Liver (tissue), 9 donors: ENCODE measurements around the gene IL24. TPM values are rescaled to one million over a fixed set of nuclear protein-coding genes. Genes with fewer than 3 reads are reported as not detected.
A peak's percentile ranks its signal among the peaks of the same experiment; 100 is the strongest.

Source experiments
- DNase-seq: peaks from one replicate; pipeline ENCODE4 v3.0.0-alpha.2; 2017; ENCODE audit warnings: low spot score
- H3K27ac ChIP-seq, 2 donors: one replicate each; pipeline ENCODE4 v1.7.0; 2013; ENCODE audit warnings: inconsistent platforms in 2 of 2, low read length in 2 of 2, control low read depth in 1 of 2, low read depth in 1 of 2, mild to moderate bottlenecking in 1 of 2
- H3K27me3 ChIP-seq, 4 donors: one replicate each; pipeline versions ENCODE4 v1.6.1 to v1.7.0; 2013; ENCODE audit warnings: low read length in 3 of 4, inconsistent platforms in 1 of 4, mild to moderate bottlenecking in 1 of 4, moderate library complexity in 1 of 4; ENCODE audit not compliant: control insufficient read depth in 4 of 4, insufficient read depth in 4 of 4
- H3K36me3 ChIP-seq, 4 donors: one replicate each; pipeline versions ENCODE4 v1.6.1 to v1.7.0; 2013; ENCODE audit warnings: low read length in 3 of 4, mild to moderate bottlenecking in 3 of 4, low read depth in 1 of 4, moderate library complexity in 1 of 4; ENCODE audit not compliant: control insufficient read depth in 4 of 4, insufficient read depth in 3 of 4
- H3K4me1 ChIP-seq, 4 donors: one replicate each; pipeline versions ENCODE4 v1.6.1 to v1.7.0; 2013; ENCODE audit warnings: low read length in 3 of 4, mild to moderate bottlenecking in 3 of 4, moderate library complexity in 1 of 4; ENCODE audit not compliant: control insufficient read depth in 4 of 4, insufficient read depth in 4 of 4
- H3K4me3 ChIP-seq, 3 donors: one replicate each; pipeline versions ENCODE4 v1.6.1 to v1.7.0; 2013; ENCODE audit warnings: low read length in 3 of 3, control low read depth in 1 of 3, low read depth in 1 of 3, mild to moderate bottlenecking in 1 of 3
- H3K9ac ChIP-seq, 2 donors: one replicate each; pipeline ENCODE4 v1.7.0; 2013; ENCODE audit warnings: low read length in 2 of 2, mild to moderate bottlenecking in 2 of 2, moderate library complexity in 2 of 2, control low read depth in 1 of 2, low read depth in 1 of 2
- H3K9me3 ChIP-seq, 4 donors: one replicate each; pipeline versions ENCODE4 v1.6.1 to v1.7.0; 2013; ENCODE audit warnings: low read length in 3 of 4; ENCODE audit not compliant: control insufficient read depth in 4 of 4
- CTCF ChIP-seq: fragments of 150-350 bp; IDR thresholded peaks from 2 replicates; pipeline ENCODE4 v1.5.1; 2017; ENCODE audit warnings: improper control_type of control experiment, low read depth, low read length; ENCODE audit not compliant: missing input control
- FOXA2 ChIP-seq: IDR thresholded peaks from 2 replicates; pipeline ENCODE4 v1.6.1; 2016; ENCODE audit warnings: antibody characterized with exemption
- GABPA ChIP-seq, 2 donors: IDR thresholded peaks in 1 of 2; conservative IDR thresholded peaks in 1 of 2; 2 replicates each; pipeline ENCODE4 v1.6.1; 2016; ENCODE audit warnings: antibody characterized with exemption in 2 of 2, mild to moderate bottlenecking in 1 of 2, moderate library complexity in 1 of 2
- HNF4A ChIP-seq, 2 donors: conservative IDR thresholded peaks; 2 replicates each; pipeline ENCODE4 v1.6.1; 2016; ENCODE audit warnings: antibody characterized with exemption in 2 of 2, mild to moderate bottlenecking in 2 of 2
- HNF4G ChIP-seq: IDR thresholded peaks from 2 replicates; pipeline ENCODE4 v1.6.1; 2016; ENCODE audit warnings: antibody characterized with exemption
- JUND ChIP-seq, 2 donors: IDR thresholded peaks; 2 replicates each; pipeline ENCODE4 v1.6.1; 2016; ENCODE audit warnings: antibody characterized with exemption in 2 of 2
- NR2F2 ChIP-seq: IDR thresholded peaks from 2 replicates; pipeline ENCODE4 v1.6.1; 2016; ENCODE audit warnings: antibody characterized with exemption
- RAD21 ChIP-seq, 2 donors: IDR thresholded peaks; 2 replicates each; pipeline ENCODE4 v1.6.1; 2016; ENCODE audit warnings: antibody characterized with exemption in 2 of 2, mild to moderate bottlenecking in 2 of 2
- RXRA ChIP-seq, 2 donors: IDR thresholded peaks; 2 replicates each; pipeline ENCODE4 v1.6.1; 2017 to 2018; ENCODE audit warnings: antibody characterized with exemption in 2 of 2, mild to moderate bottlenecking in 1 of 2
- SP1 ChIP-seq: IDR thresholded peaks from 2 replicates; pipeline ENCODE4 v1.6.1; 2018; ENCODE audit warnings: antibody characterized with exemption, mild to moderate bottlenecking
- TAF1 ChIP-seq: conservative IDR thresholded peaks from 2 replicates; pipeline ENCODE4 v1.6.1; 2016; ENCODE audit warnings: antibody characterized with exemption, mild to moderate bottlenecking
- YY1 ChIP-seq: IDR thresholded peaks from 2 replicates; pipeline ENCODE4 v1.6.1; 2016; ENCODE audit warnings: antibody characterized with exemption, mild to moderate bottlenecking
- WGBS: extraction: QIAGEN DNeasy Blood & Tissue Kit; methylation state at CpG from one replicate; pipeline ENCODE4 v1.1.7; 2013; 5-methylcytosine and 5-hydroxymethylcytosine counted together
- polyA plus RNA-seq, 2 donors: library from polyadenylated mRNA; stranded (reverse) in 1 of 2; unstranded in 1 of 2; fragments of 200-250 nt in 1 of 2; fragments of >200 nt in 1 of 2; fragmentation: Nextera tagmentation in 1 of 2; extraction: Ambion mirVana in 1 of 2; gene quantifications; one replicate each; pipeline versions ENCODE4 v1.2.1 to v1.2.3, GENCODE V29; 2013 to 2015
- total RNA-seq, 2 donors: library from RNA; depleted of rRNA; stranded (reverse); fragments of >200 nt; gene quantifications; one replicate each; pipeline ENCODE4 v1.2.3, GENCODE V29; 2014
- TF ChIP-seq, protein P1 (sequence below): IDR thresholded peaks from 2 replicates; pipeline ENCODE4 v1.6.1; 2016; ENCODE audit warnings: antibody characterized with exemption
- TF ChIP-seq, protein P2 (sequence below): IDR thresholded peaks from 2 replicates; pipeline ENCODE4 v1.6.1; 2016; ENCODE audit warnings: antibody characterized with exemption
- TF ChIP-seq, protein P3 (sequence below): IDR thresholded peaks from 2 replicates; pipeline ENCODE4 v1.6.1; 2016; ENCODE audit warnings: antibody characterized with exemption, mild to moderate bottlenecking
- donor health status: healthy.
- donor health status: healthy.
- donor health status: healthy.
- donor health status: healthy.
- donor health status: healthy.

IL24 gene
- total and polyA plus RNA-seq, 4 donors: 0.13 TPM; not detected in 3

DNA sequence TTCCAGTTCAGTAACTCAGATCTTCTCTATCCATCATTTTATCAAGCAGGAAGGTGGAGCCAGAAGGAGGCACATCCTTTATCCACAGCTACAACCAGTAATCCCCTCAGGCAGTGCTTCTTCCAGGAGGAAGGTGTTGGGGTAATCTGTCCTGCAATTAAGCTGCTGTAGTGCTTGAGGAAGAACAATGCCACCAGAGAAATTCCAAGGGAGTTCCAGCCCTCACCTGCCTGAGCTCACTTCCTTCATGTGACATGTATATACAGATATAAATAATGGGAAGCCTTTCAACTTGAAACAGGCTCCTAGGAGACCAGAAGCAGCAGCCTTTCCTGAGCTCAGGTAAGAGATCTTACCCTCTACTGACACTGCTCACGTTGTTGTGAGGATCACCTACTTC is 34.0 kb upstream of the IL24 start:
- no peak for DNase-seq
- Histone ChIP-seq H3K9me3 (no peaks in the 10 kb centered on the region), H3K4me1 (peaks cover 0 to 8% (median 4%) of the 10 kb centered on the region in 4 donors), H3K9ac (no peak overlapping the region), H3K36me3 (no peaks in the 10 kb centered on the region), H3K4me3 (no peak overlapping the region), H3K27me3 (peaks cover 0 to 3% (median 0%) of the 10 kb centered on the region in 4 donors), H3K27ac (no peak overlapping the region)
- 47% methylated on average over 1 of the region's 1 CpG for whole genome bisulfite sequencing
- no peak for TF ChIP-seq FOXA2
- TF ChIP-seq, protein P1, sequence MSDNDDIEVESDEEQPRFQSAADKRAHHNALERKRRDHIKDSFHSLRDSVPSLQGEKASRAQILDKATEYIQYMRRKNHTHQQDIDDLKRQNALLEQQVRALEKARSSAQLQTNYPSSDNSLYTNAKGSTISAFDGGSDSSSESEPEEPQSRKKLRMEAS: no peak
- TF ChIP-seq YY1: no peak
- no peak for TF ChIP-seq TAF1
- TF ChIP-seq, protein P2, sequence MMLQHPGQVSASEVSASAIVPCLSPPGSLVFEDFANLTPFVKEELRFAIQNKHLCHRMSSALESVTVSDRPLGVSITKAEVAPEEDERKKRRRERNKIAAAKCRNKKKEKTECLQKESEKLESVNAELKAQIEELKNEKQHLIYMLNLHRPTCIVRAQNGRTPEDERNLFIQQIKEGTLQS: no peak
- TF ChIP-seq JUND (IDR thresholded peaks at IDR 0.05): no peak
- no peak for TF ChIP-seq NR2F2
- TF ChIP-seq, protein P3, sequence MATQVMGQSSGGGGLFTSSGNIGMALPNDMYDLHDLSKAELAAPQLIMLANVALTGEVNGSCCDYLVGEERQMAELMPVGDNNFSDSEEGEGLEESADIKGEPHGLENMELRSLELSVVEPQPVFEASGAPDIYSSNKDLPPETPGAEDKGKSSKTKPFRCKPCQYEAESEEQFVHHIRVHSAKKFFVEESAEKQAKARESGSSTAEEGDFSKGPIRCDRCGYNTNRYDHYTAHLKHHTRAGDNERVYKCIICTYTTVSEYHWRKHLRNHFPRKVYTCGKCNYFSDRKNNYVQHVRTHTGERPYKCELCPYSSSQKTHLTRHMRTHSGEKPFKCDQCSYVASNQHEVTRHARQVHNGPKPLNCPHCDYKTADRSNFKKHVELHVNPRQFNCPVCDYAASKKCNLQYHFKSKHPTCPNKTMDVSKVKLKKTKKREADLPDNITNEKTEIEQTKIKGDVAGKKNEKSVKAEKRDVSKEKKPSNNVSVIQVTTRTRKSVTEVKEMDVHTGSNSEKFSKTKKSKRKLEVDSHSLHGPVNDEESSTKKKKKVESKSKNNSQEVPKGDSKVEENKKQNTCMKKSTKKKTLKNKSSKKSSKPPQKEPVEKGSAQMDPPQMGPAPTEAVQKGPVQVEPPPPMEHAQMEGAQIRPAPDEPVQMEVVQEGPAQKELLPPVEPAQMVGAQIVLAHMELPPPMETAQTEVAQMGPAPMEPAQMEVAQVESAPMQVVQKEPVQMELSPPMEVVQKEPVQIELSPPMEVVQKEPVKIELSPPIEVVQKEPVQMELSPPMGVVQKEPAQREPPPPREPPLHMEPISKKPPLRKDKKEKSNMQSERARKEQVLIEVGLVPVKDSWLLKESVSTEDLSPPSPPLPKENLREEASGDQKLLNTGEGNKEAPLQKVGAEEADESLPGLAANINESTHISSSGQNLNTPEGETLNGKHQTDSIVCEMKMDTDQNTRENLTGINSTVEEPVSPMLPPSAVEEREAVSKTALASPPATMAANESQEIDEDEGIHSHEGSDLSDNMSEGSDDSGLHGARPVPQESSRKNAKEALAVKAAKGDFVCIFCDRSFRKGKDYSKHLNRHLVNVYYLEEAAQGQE: no peak

DNA sequence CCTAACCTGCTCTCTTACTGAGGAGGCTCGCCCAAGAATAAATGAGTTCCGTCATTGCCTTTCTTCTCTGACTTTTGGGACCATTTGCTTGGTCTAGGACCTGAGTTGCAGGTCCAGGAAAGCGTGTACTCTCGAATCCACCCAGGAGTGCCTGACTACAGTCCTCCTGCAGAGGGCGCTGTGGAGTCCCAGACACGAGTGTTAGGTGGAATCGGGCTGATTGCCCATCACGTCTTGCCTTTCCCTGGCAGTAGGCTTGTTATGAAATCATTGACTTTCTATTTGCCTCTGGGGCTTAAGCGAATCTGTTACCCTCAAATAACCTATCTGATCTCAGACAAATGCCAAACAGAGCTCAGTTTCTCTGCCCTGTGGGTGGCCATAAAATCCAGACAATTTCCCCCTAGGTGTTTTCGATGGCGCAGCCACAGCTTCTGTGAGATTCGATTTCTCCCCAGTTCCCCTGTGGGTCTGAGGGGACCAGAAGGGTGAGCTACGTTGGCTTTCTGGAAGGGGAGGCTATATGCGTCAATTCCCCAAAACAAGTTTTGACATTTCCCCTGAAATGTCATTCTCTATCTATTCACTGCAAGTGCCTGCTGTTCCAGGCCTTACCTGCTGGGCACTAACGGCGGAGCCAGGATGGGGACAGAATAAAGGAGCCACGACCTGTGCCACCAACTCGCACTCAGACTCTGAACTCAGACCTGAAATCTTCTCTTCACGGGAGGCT is 32.1 kb upstream of the IL24 start, which contains the start of gene IL20:
Gene IL20, plus strand, starts transcription at position 685 of the 733 bp plus-strand sequence. CDS start 230 bp downstream, outside the sequence.
- Histone ChIP-seq H3K9me3 (no peaks in the 10 kb centered on the region), H3K9ac (no peak within 1 kb of the TSS), H3K4me1 (peaks cover 0 to 8% (median 3%) of the 10 kb centered on the region in 4 donors), H3K27ac (peak within 1 kb of the TSS in 1 of 2 donors; percentile 43), H3K27me3 (peaks cover 0 to 2% (median 0%) of the 10 kb centered on the region in 4 donors), H3K36me3 (no peaks in the 10 kb centered on the region), H3K4me3 (no peak within 1 kb of the TSS)
- TF ChIP-seq RXRA (IDR thresholded peaks at IDR 0.05): peak; percentile 77 to 83
- peak; percentile 95 for TF ChIP-seq CTCF
- peak in 1 of 2 donors; percentile 16 for TF ChIP-seq JUND (IDR thresholded peaks at IDR 0.05)
- TF ChIP-seq HNF4G: no peak
- no peak for TF ChIP-seq NR2F2
- peak; percentile 18 to 36 for TF ChIP-seq HNF4A (conservative IDR thresholded peaks at IDR 0.05)
- TF ChIP-seq, protein P1: no peak
- TF ChIP-seq GABPA (IDR thresholded peaks at IDR 0.05 in 1 of 2, conservative IDR thresholded peaks at IDR 0.05 in 1 of 2): no peak
- peak; percentile 46 for TF ChIP-seq SP1
- TF ChIP-seq RAD21 (IDR thresholded peaks at IDR 0.05): peak; percentile 86 to 93
- TF ChIP-seq, protein P2: no peak
- WGBS: 49% methylated on average over 19 of the region's 19 CpGs
- DNase-seq: peak; percentile 77
